ENCODE data around the gene TRA2B.
A peak's percentile ranks its signal among the peaks of the same experiment; 100 is the strongest.

The TRA2B gene

DNA sequence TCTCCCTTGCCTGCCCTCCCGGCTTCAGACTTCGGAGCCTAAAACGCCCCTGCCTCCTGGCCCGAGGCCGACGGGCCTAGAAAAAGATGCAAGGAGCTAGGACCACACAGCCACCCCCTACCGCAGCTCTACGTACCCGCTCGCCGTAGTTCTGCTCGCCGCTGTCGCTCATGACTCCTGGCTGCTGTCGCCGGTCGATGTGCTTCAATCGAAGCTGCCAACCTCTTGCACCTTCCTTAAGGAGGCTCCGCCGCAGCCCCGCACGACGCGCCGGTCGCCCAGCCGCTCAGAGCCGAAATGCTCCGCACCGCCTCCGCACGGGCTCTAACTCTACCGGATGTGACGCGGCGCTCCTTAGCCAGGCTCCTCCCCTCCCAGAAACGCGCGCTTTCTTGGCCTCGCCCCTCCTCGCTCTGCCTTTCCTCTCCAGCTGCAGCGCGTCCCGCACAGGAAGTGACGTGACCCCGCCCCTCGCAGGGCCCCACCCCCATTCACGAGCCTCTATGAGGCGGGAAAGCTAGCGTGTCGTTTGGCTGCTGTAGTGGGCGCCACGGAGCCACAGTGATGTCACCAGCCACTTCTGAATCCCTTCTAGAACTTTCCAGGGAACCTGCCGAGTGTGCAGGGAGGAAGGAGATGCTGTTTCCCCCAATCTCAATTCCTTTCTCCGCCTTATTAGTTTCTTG lies at the start of gene TRA2B:
TRA2B (minus strand) TSS at position 326 of the 686 bp plus-strand sequence; CDS start at position 172, 154 bp downstream.
- TF ChIP-seq ZFX (IDR thresholded peaks at IDR 0.05), result no peak
- TF ChIP-seq CTCF (conservative IDR thresholded peaks at IDR 0.05), result peak; percentile 45
- peak within 1 kb of the TSS; percentile 99 for H3K27ac ChIP-seq

DNA sequence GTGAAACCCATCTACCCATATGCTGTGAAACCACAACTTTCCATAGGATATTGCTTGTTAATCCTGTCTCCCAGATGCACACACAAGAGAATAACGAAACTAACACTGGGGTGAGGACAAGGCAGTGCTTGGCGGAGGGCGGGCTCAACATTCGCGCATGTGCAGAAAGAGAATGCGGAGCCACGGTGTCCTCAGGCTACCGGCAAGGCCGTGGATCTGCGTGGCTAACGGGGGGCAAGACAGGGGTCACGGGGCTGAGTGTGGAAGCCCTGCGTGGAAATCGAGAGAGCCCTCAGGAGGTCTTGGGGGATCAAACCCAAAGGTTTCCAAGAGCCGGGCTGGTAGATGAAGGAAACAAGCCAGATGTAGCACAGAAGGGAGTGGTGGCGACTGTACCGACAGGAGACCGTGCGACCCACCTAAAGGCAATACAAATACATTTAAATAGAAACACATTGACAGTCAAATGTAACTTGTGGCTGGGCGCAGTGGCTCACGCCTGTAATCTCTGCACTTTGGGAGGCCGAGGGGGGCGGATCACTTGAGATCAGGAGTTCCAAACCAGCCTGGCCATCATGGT lies 48.5 kb upstream of the TRA2B start:
- H3K27ac ChIP-seq, result no peak overlapping the region
- TF ChIP-seq CTCF (conservative IDR thresholded peaks at IDR 0.05) (no peak), ZFX (IDR thresholded peaks at IDR 0.05) (no peak)

- H3K27ac ChIP-seq, result no peak overlapping the region
Measured at GRCh38 chr3:185984203-185984602, 46.4 kb upstream of the TRA2B start.

GRCh38 chr3:185983495-185984141 lies 45.8 kb upstream of the TRA2B start:
- H3K27ac ChIP-seq, result no peak overlapping the region

More at GRCh38 chr3:185984203-185984602, 46.4 kb upstream of the TRA2B start:
- TF ChIP-seq CTCF (conservative IDR thresholded peaks at IDR 0.05) (no peak), ZFX (IDR thresholded peaks at IDR 0.05) (no peak)

DNA sequence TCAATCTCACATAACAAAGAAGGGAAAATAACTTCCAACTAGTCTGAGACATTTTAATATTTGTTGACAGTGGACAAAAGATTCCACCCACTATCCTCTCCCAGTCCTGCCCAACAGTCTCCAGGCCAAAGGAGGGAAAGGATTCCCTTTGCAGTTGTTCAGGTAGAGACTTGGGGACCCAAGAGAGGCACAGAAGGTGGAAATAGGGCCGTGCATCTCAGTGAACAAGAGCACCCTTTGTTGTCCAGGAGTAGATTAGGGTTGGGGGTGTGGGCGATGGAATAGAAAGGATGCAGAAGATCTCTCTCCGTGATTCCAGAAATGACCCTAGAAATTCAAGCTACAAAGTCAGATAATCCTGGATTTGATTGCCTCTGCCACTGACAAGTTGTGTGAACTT lies 44.8 kb upstream of the TRA2B start:
- no peak for TF ChIP-seq CTCF (conservative IDR thresholded peaks at IDR 0.05)
- TF ChIP-seq ZFX (IDR thresholded peaks at IDR 0.05), result no peak

More at GRCh38 chr3:185983495-185984141, 45.8 kb upstream of the TRA2B start:
- no peak for TF ChIP-seq ZFX (IDR thresholded peaks at IDR 0.05)
- TF ChIP-seq CTCF (conservative IDR thresholded peaks at IDR 0.05), result peak; percentile 95

DNA sequence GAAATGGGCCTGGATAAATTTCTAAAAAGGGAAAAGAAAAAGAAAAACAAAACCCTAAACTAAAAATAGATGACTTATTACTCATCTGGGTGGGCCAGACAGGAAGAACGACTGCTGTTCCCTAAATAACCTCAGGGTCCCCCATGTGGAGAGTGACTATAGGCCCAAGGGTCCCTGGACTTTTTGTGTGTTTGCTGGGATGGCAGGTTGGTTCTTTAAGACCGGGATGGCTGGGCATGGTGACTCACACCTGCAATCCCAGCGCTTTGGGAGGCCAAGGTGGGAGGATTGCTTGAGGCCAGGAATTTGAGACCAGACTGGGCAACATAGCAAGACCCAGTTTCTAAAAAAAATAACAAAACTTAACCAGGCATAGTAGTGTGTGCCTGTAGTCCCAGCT lies 43.8 kb upstream of the TRA2B start:
- no peak for TF ChIP-seq CTCF (conservative IDR thresholded peaks at IDR 0.05)
- TF ChIP-seq ZFX (IDR thresholded peaks at IDR 0.05), result no peak
- H3K27ac ChIP-seq, result no peak overlapping the region

More for the DNA sequence above, 44.8 kb upstream of the TRA2B start:
- H3K27ac ChIP-seq, result no peak overlapping the region

DNA sequence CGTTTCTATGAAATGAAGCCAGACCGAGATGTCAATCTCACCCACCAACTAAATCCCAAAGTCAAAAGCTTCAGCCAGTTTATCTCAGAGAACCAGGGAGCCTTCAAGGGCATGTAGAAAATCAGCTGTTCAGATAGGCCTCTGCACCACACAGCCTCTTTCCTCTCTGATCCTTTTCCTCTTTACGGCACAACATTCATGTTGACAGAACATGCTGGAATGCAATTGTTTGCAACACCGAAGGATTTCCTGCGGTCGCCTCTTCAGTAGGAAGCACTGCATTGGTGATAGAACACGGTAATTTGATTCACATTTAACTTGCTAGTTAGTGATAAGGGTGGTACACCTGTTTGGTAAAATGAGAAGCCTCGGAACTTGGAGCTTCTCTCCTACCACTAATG lies 41.9 kb upstream of the TRA2B start:
- TF ChIP-seq ZFX (IDR thresholded peaks at IDR 0.05) (no peak), CTCF (conservative IDR thresholded peaks at IDR 0.05) (no peak)
- no peak overlapping the region for H3K27ac ChIP-seq
